Ishikawa (cell line): ENCODE results near the gene PLIN4.

Experiments used
- CREB1 ChIP-seq: IDR thresholded peaks from 2 replicates; pipeline ENCODE4 v1.6.1; 2012; ENCODE audit warnings: low read depth
- EGR1 ChIP-seq: IDR thresholded peaks from 2 replicates; pipeline ENCODE4 v1.6.1; 2012
- EP300 ChIP-seq: IDR thresholded peaks from 2 replicates; pipeline ENCODE4 v1.6.1; 2012; ENCODE audit warnings: borderline replicate concordance
- FOXM1 ChIP-seq: IDR thresholded peaks from 2 replicates; pipeline ENCODE4 v1.6.1; 2012; ENCODE audit warnings: low read depth, borderline replicate concordance
- MAX ChIP-seq: IDR thresholded peaks from 2 replicates; pipeline ENCODE4 v1.6.1; 2012
- NFIC ChIP-seq: IDR thresholded peaks from 2 replicates; pipeline ENCODE4 v1.6.1; 2012
- RAD21 ChIP-seq: IDR thresholded peaks from 2 replicates; pipeline ENCODE4 v1.6.1; 2012; ENCODE audit warnings: low read depth
- REST ChIP-seq: IDR thresholded peaks from 2 replicates; pipeline ENCODE4 v1.6.1; 2012; ENCODE audit warnings: low read depth, mild to moderate bottlenecking
- TAF1 ChIP-seq: IDR thresholded peaks from 2 replicates; pipeline ENCODE4 v1.6.1; 2012; ENCODE audit warnings: low read depth, mild to moderate bottlenecking
- TCF12 ChIP-seq: IDR thresholded peaks from 2 replicates; pipeline ENCODE4 v1.6.1; 2012; ENCODE audit warnings: low read depth
- ZBTB7A ChIP-seq: IDR thresholded peaks from 2 replicates; pipeline ENCODE4 v1.6.1; 2012; ENCODE audit warnings: low read depth

DNA sequence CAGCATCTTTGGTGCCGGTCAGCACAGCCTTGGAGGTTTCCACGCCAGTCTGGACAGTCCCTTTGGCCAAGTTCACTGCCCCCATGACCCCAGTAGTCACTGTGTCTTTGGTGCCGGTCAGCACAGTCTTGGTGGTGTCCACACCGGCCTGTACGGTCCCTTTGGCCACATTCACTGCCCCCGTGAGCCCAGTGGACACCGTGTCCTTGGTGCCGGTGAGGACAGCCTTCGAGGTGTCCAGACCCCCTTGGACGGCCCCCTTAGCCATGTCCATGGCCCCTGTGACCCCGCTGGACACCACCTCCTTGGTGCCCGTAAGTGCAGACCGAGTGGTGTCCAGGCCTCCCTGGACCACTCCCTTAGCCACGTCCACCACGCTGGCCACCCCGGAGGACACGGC lies 5.0 kb downstream of the PLIN4 start:
- TF ChIP-seq EP300 (no peak), CREB1 (no peak), RAD21 (no peak), TCF12 (no peak), TAF1 (no peak), MAX (no peak), ZBTB7A (no peak), REST (no peak), NFIC (no peak), FOXM1 (no peak), EGR1 (no peak)
